Ovary (tissue), 9 donors: ENCODE data around the gene TJP2. TPM values are rescaled to one million over a fixed set of nuclear protein-coding genes. Genes with fewer than 3 reads are reported as not detected.

ENCODE experiments used
- DNase-seq, 5 donors: peaks; one replicate each; pipeline ENCODE4 v3.0.0-alpha.2; 2019 to 2020
- H3K27ac ChIP-seq, 2 donors: fragments of 200-600 bp; one replicate each; pipeline versions ENCODE4 v1.5.1 to v1.8.0; 2019 to 2022
- H3K27me3 ChIP-seq: fragments of 200-600 bp; one replicate; pipeline ENCODE4 v1.8.0; 2022
- H3K36me3 ChIP-seq: fragments of 200-600 bp; sonication (generic); one replicate; pipeline ENCODE4 v1.5.1; 2019
- H3K4me1 ChIP-seq: one replicate; pipeline ENCODE4 v1.8.1; 2013; ENCODE audit warnings: mild to moderate bottlenecking, moderate library complexity; ENCODE audit not compliant: insufficient read depth
- H3K4me3 ChIP-seq: fragments of 200-600 bp; sonication (generic); one replicate; pipeline ENCODE4 v1.5.1; 2017
- H3K9me3 ChIP-seq, 2 donors: fragments of 200-600 bp in 1 of 2; sonication (generic) in 1 of 2; one replicate each; pipeline versions ENCODE4 v1.5.1 to v1.8.1; 2013 to 2019; ENCODE audit warnings: mild to moderate bottlenecking in 1 of 2, moderate library complexity in 1 of 2
- CTCF ChIP-seq, 3 donors: fragments of 450-650 bp in 2 of 3; fragments of 200-600 bp in 1 of 3; IDR thresholded peaks; one replicate each; pipeline versions ENCODE4 v1.5.1 to v1.8.0; 2016 to 2022; ENCODE audit warnings: antibody characterized with exemption in 3 of 3, mild to moderate bottlenecking in 1 of 3
- EP300 ChIP-seq: sonication (generic); formaldehyde crosslinking; IDR thresholded peaks from one replicate; pipeline ENCODE4 v1.6.1; 2017; ENCODE audit warnings: antibody characterized with exemption
- POLR2A ChIP-seq: fragments of 450-650 bp; IDR thresholded peaks from one replicate; pipeline ENCODE4 v1.6.1; 2017; ENCODE audit warnings: antibody characterized with exemption, mild to moderate bottlenecking, moderate library complexity
- WGBS, 3 donors: extraction: QIAGEN DNeasy Blood & Tissue Kit in 1 of 3; methylation state at CpG; one replicate each; pipeline versions ENCODE4 v1.1.5 to v1.1.7; 2013 to 2017; 5-methylcytosine and 5-hydroxymethylcytosine counted together
- intact Hi-C, 4 donors: fragments of 100-400 bp; cut with DNase I; formaldehyde crosslinking; loops; one replicate each; pipeline versions ENCODE4 v1.11.0 to v1.15.1; 2022 to 2023
- polyA plus RNA-seq, 2 donors: library from polyadenylated mRNA; stranded (reverse); fragments of 200-250 nt in 1 of 2; fragments of 350-450 nt in 1 of 2; fragmentation: Illumina TruSeq in 1 of 2; extraction: RNeasy Lipid Tissue Mini Kit (QIAGEN cat#74804) in 1 of 2; gene quantifications; one replicate each; pipeline ENCODE4 v1.2.3, GENCODE V29; 2013 to 2014
- total RNA-seq, 7 donors: library from RNA; depleted of rRNA in 2 of 7; stranded (reverse); fragments of >200 nt in 2 of 7; fragmentation: NEBNext Ultra II Directional in 3 of 7; extraction: Animal tissue kit (Norgen Biotek cat#: 25700) in 3 of 7; gene quantifications; one replicate each; pipeline versions ENCODE4 v1.1.0 to v1.2.4, GENCODE V29; 2016 to 2023
- donor health status: DM: no; HTN: no; CAD: no; lungs with moderate emphysema.
- donor health status: DM: no; HTN: no; CAD: no.
- donor health status: Bipolar disorder and iron deficiency.
- donor health status: DM: yes; HTN: yes; CAD: no.
- donor health status: DM: no; HTN: no; CAD: no.
- donor health status: DM: yes; HTN: yes; CAD: no.

Gene TJP2
- total and polyA plus RNA-seq, 9 donors: 40.5 to 143 (median 68.5) TPM

GRCh38 chr9:69308206-69308931, 134.3 kb downstream of the TJP2 start:
- no peaks in the 10 kb centered on the region for H3K27me3 ChIP-seq
- 83 to 86% (median 85%) methylated on average over 5 of the region's 5 CpGs for WGBS, 3 donors
- peaks cover 0 to 6% of the 10 kb centered on the region in 2 donors for H3K9me3 ChIP-seq
- H3K36me3 ChIP-seq: no peaks in the 10 kb centered on the region
- H3K27ac ChIP-seq: no peak overlapping the region
- intact Hi-C loops: no loop called here
- peaks cover 3% of the 10 kb centered on the region for H3K4me1 ChIP-seq
- no peak overlapping the region for H3K4me3 ChIP-seq
- TF ChIP-seq EP300 (no peak), POLR2A (no peak), CTCF (IDR thresholded peaks at IDR 0.05) (no peak)
- no peak for DNase-seq

DNA sequence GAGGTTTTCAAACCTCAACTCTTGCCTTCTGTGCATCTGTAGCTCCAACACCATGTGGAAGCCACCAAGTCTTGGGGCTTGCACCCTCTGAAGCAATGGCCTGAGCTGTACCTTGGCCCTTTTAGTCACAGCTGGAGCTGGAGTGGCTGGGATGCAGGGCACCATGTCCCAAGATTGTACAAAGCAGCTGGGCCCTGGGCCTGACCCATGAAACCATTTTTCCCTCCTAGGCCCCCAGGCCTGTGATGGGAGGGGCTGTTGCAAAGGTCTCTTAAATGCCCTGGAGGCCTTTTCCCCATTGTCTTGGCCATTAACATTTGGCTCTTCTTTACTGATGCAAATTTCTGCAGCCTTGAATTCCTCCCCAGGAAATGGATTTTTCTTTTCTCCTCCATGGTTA, 139.1 kb downstream of the TJP2 start:
- TF ChIP-seq POLR2A: no peak
- Histone ChIP-seq H3K36me3 (no peaks in the 10 kb centered on the region), H3K27me3 (no peaks in the 10 kb centered on the region), H3K27ac (no peak overlapping the region), H3K4me3 (no peak overlapping the region), H3K9me3 (peaks cover 0 to 6% of the 10 kb centered on the region in 2 donors), H3K4me1 (no peaks in the 10 kb centered on the region)
- intact Hi-C loops: no loop called here
- no peak for DNase-seq

- H3K4me1 ChIP-seq: no peaks in the 10 kb centered on the region
- TF ChIP-seq CTCF (IDR thresholded peaks at IDR 0.05) (no peak), EP300 (no peak), POLR2A (no peak)
- H3K36me3 ChIP-seq: no peaks in the 10 kb centered on the region
- DNase-seq: no peak
- H3K4me3 ChIP-seq: no peak overlapping the region
- intact Hi-C loops: no loop called here
- H3K27ac ChIP-seq: no peak overlapping the region
- peaks cover 0 to 6% of the 10 kb centered on the region in 2 donors for H3K9me3 ChIP-seq
- WGBS, 3 donors: 44 to 64% (median 61%) methylated on average over 1 of the region's 1 CpG
- H3K27me3 ChIP-seq: no peaks in the 10 kb centered on the region
Observed at GRCh38 chr9:69314547-69314946, 140.5 kb downstream of the TJP2 start.

GRCh38 chr9:69317081-69317480, 143.0 kb downstream of the TJP2 start:
- Histone ChIP-seq H3K4me1 (no peaks in the 10 kb centered on the region), H3K9me3 (peaks cover 0 to 6% of the 10 kb centered on the region in 2 donors), H3K36me3 (no peaks in the 10 kb centered on the region), H3K27ac (no peak overlapping the region), H3K27me3 (no peaks in the 10 kb centered on the region), H3K4me3 (no peak overlapping the region)
- TF ChIP-seq EP300: no peak
- no peak for TF ChIP-seq POLR2A
- no peak for TF ChIP-seq CTCF (IDR thresholded peaks at IDR 0.05)
- no peak for DNase-seq
- WGBS, 3 donors: 65 to 78% (median 70%) methylated on average over 2 of the region's 2 CpGs
- intact Hi-C loops: no loop called here

DNA sequence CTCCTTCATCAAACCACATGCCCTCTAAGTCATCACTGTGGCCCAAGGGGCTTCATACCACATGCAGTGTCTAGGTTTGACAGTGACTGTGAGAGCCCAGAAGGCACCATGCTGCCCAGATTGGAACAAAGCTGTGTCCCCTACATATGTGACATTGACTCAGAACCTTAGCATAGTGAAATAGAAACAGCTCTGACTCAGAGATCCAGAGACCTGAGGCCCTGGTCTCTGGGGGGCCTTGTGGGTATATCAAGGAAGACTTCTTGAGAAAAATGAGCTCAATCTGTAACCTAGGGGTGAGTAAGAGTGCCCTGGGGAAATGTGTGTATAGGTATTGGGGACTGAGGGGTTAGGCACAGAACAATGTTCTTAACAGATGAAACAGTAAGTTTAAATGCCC, 143.8 kb downstream of the TJP2 start:
- Histone ChIP-seq H3K9me3 (peaks cover 0 to 3% of the 10 kb centered on the region in 2 donors), H3K27me3 (no peaks in the 10 kb centered on the region), H3K36me3 (no peaks in the 10 kb centered on the region), H3K4me1 (no peaks in the 10 kb centered on the region), H3K27ac (no peak overlapping the region), H3K4me3 (no peak overlapping the region)
- DNase-seq: no peak
- intact Hi-C loops: no loop called here
- TF ChIP-seq CTCF (IDR thresholded peaks at IDR 0.05): no peak
- no peak for TF ChIP-seq EP300
- no peak for TF ChIP-seq POLR2A
